Smooth muscle cell (in vitro differentiated cells): Measurements from ENCODE around the gene PLXDC2. TPM values are rescaled to one million over a fixed set of nuclear protein-coding genes. Genes with fewer than 3 reads are reported as not detected.

Experiments
- DNase-seq: peaks from one replicate; lab custom pipeline; 2025; ENCODE audit not compliant: unreplicated experiment; lab: John Stamatoyannopoulos, UW
- H2AFZ ChIP-seq: fragments of 200-600 bp; sonication (generic); 2 replicates; pipeline ENCODE4 v1.6.0; 2016; ENCODE audit warnings: antibody characterized with exemption, low read depth, mild to moderate bottlenecking
- H3F3A ChIP-seq: fragments of 200-600 bp; sonication (generic); 2 replicates; pipeline ENCODE4 v1.6.0; 2017; ENCODE audit warnings: antibody characterized with exemption, low read depth
- H3K27ac ChIP-seq: fragments of 200-600 bp; sonication (generic); 2 replicates; pipeline ENCODE4 v1.5.1; 2016; ENCODE audit warnings: low read depth, mild to moderate bottlenecking
- H3K27me3 ChIP-seq: fragments of 200-600 bp; sonication (generic); 2 replicates; pipeline ENCODE4 v1.6.1; 2016; ENCODE audit warnings: low read depth, mild to moderate bottlenecking
- H3K36me3 ChIP-seq: fragments of 200-600 bp; sonication (generic); 2 replicates; pipeline ENCODE4 v1.5.1; 2016; ENCODE audit warnings: low read depth
- H3K4me1 ChIP-seq: fragments of 200-600 bp; sonication (generic); 2 replicates; pipeline ENCODE4 v1.5.1; 2016; ENCODE audit warnings: low read depth
- H3K4me2 ChIP-seq: fragments of 200-600 bp; sonication (generic); 2 replicates; pipeline ENCODE4 v1.6.0; 2016; ENCODE audit warnings: mild to moderate bottlenecking
- H3K4me3 ChIP-seq: fragments of 200-600 bp; sonication (generic); 2 replicates; pipeline ENCODE4 v1.5.1; 2016; ENCODE audit warnings: mild to moderate bottlenecking
- H3K79me2 ChIP-seq: fragments of 200-600 bp; sonication (generic); 2 replicates; pipeline ENCODE4 v1.6.0; 2016; ENCODE audit warnings: low read depth, mild to moderate bottlenecking
- H3K9ac ChIP-seq: fragments of 200-600 bp; sonication (generic); 2 replicates; pipeline ENCODE4 v1.6.0; 2016; ENCODE audit warnings: low read depth
- H3K9me3 ChIP-seq: fragments of 200-600 bp; sonication (generic); replicated peaks from 2 replicates; pipeline ENCODE4 v1.5.1; 2016; ENCODE audit warnings: low read depth
- H4K20me1 ChIP-seq: fragments of 200-600 bp; sonication (generic); 2 replicates; pipeline ENCODE4 v1.6.0; 2016; ENCODE audit warnings: low read depth
- CTCF ChIP-seq: fragments of 200-600 bp; sonication (generic); IDR thresholded peaks from 2 replicates; pipeline ENCODE4 v1.5.1; 2017; ENCODE audit warnings: borderline replicate concordance, mild to moderate bottlenecking, antibody characterized with exemption; ENCODE audit not compliant: insufficient read depth, poor library complexity, severe bottlenecking
- WGBS: methylation state at CpG from one replicate; pipeline ENCODE4 v1.1.7; 2016; ENCODE audit warnings: low lambda C conversion rate; 5-methylcytosine and 5-hydroxymethylcytosine counted together
- polyA plus RNA-seq: library from polyadenylated mRNA; unstranded; fragments of >200 nt; fragmentation: Nextera tagmentation; extraction: Ambion mirVana; gene quantifications from 2 replicates; pipeline ENCODE4 v1.2.1, GENCODE V29; 2016
- total RNA-seq: library from RNA; depleted of rRNA; stranded (reverse); fragments of >200 nt; gene quantifications from 2 replicates; pipeline ENCODE4 v1.2.3, GENCODE V29; 2014

Gene PLXDC2
- total and polyA plus RNA-seq, 2 experiments from 2014 or later = 7.3 to 24.9 TPM

GRCh38 chr10:19848226-19848985 lies 32.2 kb downstream of the PLXDC2 start:
- Histone ChIP-seq H3K27me3 (no peaks in the 10 kb centered on the region), H3K79me2 (no peaks in the 10 kb centered on the region), H3F3A (no peaks in the 10 kb centered on the region), H2AFZ (no peak overlapping the region), H3K4me2 (peak overlapping the region; percentile 71), H3K4me1 (peaks cover 8% of the 10 kb centered on the region), H3K9me3 (no peaks in the 10 kb centered on the region), H3K27ac (no peak overlapping the region), H3K9ac (no peak overlapping the region), H3K36me3 (no peaks in the 10 kb centered on the region), H4K20me1 (no peaks in the 10 kb centered on the region), H3K4me3 (no peak overlapping the region)
- WGBS = 87% methylated on average over 7 of the region's 7 CpGs
- no peak for TF ChIP-seq CTCF
- DNase-seq = no peak

- H3K9me3 ChIP-seq = no peaks in the 10 kb centered on the region
- no peak overlapping the region for H2AFZ ChIP-seq
- H4K20me1 ChIP-seq = no peaks in the 10 kb centered on the region
- TF ChIP-seq CTCF = no peak
- H3K4me3 ChIP-seq = no peak overlapping the region
- H3K27ac ChIP-seq = no peak overlapping the region
- no peaks in the 10 kb centered on the region for H3K27me3 ChIP-seq
- no peak overlapping the region for H3K9ac ChIP-seq
- no peaks in the 10 kb centered on the region for H3K36me3 ChIP-seq
- DNase-seq = no peak
- no peak overlapping the region for H3K4me2 ChIP-seq
- 74% methylated on average over 5 of the region's 5 CpGs for WGBS
- H3K4me1 ChIP-seq = no peaks in the 10 kb centered on the region
- H3F3A ChIP-seq = no peaks in the 10 kb centered on the region
- no peaks in the 10 kb centered on the region for H3K79me2 ChIP-seq
These were observed 37.6 kb downstream of the PLXDC2 start for GRCh38 chr10:19853831-19854230.

GRCh38 chr10:19857876-19858275 lies 41.6 kb downstream of the PLXDC2 start:
- H3K36me3 ChIP-seq = no peaks in the 10 kb centered on the region
- H3K27me3 ChIP-seq = no peaks in the 10 kb centered on the region
- no peaks in the 10 kb centered on the region for H3F3A ChIP-seq
- H3K27ac ChIP-seq = no peak overlapping the region
- H3K79me2 ChIP-seq = no peaks in the 10 kb centered on the region
- no peak overlapping the region for H3K4me2 ChIP-seq
- no peaks in the 10 kb centered on the region for H3K4me1 ChIP-seq
- no peak for DNase-seq
- H3K9ac ChIP-seq = no peak overlapping the region
- TF ChIP-seq CTCF = no peak
- H3K9me3 ChIP-seq = no peaks in the 10 kb centered on the region
- H4K20me1 ChIP-seq = no peaks in the 10 kb centered on the region
- WGBS = 92% methylated on average over 3 of the region's 3 CpGs
- no peak overlapping the region for H3K4me3 ChIP-seq
- H2AFZ ChIP-seq = no peak overlapping the region

GRCh38 chr10:19860107-19860506 lies 43.9 kb downstream of the PLXDC2 start:
- H3K9ac ChIP-seq = no peak overlapping the region
- 100% methylated on average over 1 of the region's 1 CpG for WGBS
- no peaks in the 10 kb centered on the region for H3K36me3 ChIP-seq
- H4K20me1 ChIP-seq = no peaks in the 10 kb centered on the region
- H3K79me2 ChIP-seq = no peaks in the 10 kb centered on the region
- no peak overlapping the region for H3K4me3 ChIP-seq
- no peak for TF ChIP-seq CTCF
- no peaks in the 10 kb centered on the region for H3F3A ChIP-seq
- no peaks in the 10 kb centered on the region for H3K9me3 ChIP-seq
- DNase-seq = no peak
- H3K27me3 ChIP-seq = no peaks in the 10 kb centered on the region
- no peaks in the 10 kb centered on the region for H3K4me1 ChIP-seq
- H3K4me2 ChIP-seq = no peak overlapping the region
- H3K27ac ChIP-seq = no peak overlapping the region
- no peak overlapping the region for H2AFZ ChIP-seq
